WTC11 (cell line): ENCODE results near the gene ID3.

Experiments
- CREB1 ChIP-seq: sonication (generic); formaldehyde crosslinking; IDR thresholded peaks from 2 replicates; pipeline ENCODE4 v1.8.0; 2023; ENCODE audit warnings: mild to moderate bottlenecking, missing genetic modification reagents
- FOXJ3 ChIP-seq: sonication (generic); formaldehyde crosslinking; IDR thresholded peaks from 2 replicates; pipeline ENCODE4 v1.9.0; 2021; ENCODE audit warnings: missing genetic modification reagents, mild to moderate bottlenecking, borderline replicate concordance
- FOXK1 ChIP-seq: sonication (generic); formaldehyde crosslinking; IDR thresholded peaks from 2 replicates; pipeline ENCODE4 v1.8.0; 2022; ENCODE audit warnings: mild to moderate bottlenecking, moderate library complexity, missing genetic modification reagents
- NFYB ChIP-seq: sonication (generic); formaldehyde crosslinking; conservative IDR thresholded peaks from 2 replicates; pipeline ENCODE4 v1.8.0; 2022; ENCODE audit warnings: low read depth, missing genetic modification reagents
- SP1 ChIP-seq: sonication (generic); formaldehyde crosslinking; conservative IDR thresholded peaks from 2 replicates; pipeline ENCODE4 v1.8.1; 2022; ENCODE audit warnings: missing genetic modification reagents
- TF ChIP-seq, protein P1 (sequence below): sonication (generic); formaldehyde crosslinking; IDR thresholded peaks from 2 replicates; pipeline ENCODE4 v1.8.0; 2022; ENCODE audit warnings: mild to moderate bottlenecking, missing genetic modification reagents
- TF ChIP-seq, protein P2 (sequence below): sonication (generic); formaldehyde crosslinking; IDR thresholded peaks from 2 replicates; pipeline ENCODE4 v1.8.0; 2023; ENCODE audit warnings: missing genetic modification reagents, mild to moderate bottlenecking, borderline replicate concordance
- TF ChIP-seq, protein P3 (sequence below): fragments of 200-600 bp; IDR thresholded peaks from 2 replicates; pipeline ENCODE4 v1.8.0; 2022; ENCODE audit warnings: antibody characterized with exemption

DNA sequence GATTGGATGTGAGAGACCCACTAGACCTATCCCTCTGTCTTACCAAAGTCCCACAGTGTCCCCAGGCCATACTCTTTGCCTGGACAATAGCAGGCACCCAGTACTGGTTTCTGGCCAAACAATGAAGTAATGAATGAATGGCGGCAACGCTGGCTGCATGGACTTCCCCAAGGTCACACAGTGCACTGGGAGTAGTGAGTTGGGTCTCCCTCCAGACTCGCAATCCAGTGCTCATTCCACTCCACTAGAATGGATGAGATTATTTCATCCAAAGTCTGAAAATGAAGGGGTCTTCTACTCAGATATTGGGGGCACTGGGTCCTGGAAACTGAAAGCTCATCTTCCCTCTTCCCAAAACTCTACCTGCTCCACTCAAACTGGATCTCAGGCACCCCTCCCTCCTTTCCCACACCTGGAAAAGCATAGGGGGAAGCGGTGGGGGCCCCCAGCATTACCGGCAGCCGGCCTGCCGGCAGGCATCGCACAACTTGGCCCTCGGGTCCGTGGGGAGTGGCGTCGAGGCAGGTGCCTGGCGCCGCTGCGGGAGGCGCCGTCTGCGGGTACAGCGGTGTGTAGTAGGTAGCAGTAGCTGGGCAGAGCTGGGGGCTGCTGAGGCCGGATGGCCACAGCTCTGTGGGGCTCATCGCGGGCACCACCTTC, 29.1 kb downstream of the ID3 start:
- TF ChIP-seq FOXK1 (CRISPR knock-in tag): no peak
- TF ChIP-seq, protein P1, sequence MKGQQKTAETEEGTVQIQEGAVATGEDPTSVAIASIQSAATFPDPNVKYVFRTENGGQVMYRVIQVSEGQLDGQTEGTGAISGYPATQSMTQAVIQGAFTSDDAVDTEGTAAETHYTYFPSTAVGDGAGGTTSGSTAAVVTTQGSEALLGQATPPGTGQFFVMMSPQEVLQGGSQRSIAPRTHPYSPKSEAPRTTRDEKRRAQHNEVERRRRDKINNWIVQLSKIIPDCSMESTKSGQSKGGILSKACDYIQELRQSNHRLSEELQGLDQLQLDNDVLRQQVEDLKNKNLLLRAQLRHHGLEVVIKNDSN (CRISPR knock-in tag): no peak
- TF ChIP-seq, protein P2, sequence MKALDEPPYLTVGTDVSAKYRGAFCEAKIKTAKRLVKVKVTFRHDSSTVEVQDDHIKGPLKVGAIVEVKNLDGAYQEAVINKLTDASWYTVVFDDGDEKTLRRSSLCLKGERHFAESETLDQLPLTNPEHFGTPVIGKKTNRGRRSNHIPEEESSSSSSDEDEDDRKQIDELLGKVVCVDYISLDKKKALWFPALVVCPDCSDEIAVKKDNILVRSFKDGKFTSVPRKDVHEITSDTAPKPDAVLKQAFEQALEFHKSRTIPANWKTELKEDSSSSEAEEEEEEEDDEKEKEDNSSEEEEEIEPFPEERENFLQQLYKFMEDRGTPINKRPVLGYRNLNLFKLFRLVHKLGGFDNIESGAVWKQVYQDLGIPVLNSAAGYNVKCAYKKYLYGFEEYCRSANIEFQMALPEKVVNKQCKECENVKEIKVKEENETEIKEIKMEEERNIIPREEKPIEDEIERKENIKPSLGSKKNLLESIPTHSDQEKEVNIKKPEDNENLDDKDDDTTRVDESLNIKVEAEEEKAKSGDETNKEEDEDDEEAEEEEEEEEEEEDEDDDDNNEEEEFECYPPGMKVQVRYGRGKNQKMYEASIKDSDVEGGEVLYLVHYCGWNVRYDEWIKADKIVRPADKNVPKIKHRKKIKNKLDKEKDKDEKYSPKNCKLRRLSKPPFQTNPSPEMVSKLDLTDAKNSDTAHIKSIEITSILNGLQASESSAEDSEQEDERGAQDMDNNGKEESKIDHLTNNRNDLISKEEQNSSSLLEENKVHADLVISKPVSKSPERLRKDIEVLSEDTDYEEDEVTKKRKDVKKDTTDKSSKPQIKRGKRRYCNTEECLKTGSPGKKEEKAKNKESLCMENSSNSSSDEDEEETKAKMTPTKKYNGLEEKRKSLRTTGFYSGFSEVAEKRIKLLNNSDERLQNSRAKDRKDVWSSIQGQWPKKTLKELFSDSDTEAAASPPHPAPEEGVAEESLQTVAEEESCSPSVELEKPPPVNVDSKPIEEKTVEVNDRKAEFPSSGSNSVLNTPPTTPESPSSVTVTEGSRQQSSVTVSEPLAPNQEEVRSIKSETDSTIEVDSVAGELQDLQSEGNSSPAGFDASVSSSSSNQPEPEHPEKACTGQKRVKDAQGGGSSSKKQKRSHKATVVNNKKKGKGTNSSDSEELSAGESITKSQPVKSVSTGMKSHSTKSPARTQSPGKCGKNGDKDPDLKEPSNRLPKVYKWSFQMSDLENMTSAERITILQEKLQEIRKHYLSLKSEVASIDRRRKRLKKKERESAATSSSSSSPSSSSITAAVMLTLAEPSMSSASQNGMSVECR (CRISPR knock-in tag): no peak
- TF ChIP-seq FOXJ3 (CRISPR knock-in tag): no peak
- no peak for TF ChIP-seq CREB1 (CRISPR knock-in tag)
- no peak for TF ChIP-seq NFYB (CRISPR knock-in tag)
- TF ChIP-seq, protein P3, sequence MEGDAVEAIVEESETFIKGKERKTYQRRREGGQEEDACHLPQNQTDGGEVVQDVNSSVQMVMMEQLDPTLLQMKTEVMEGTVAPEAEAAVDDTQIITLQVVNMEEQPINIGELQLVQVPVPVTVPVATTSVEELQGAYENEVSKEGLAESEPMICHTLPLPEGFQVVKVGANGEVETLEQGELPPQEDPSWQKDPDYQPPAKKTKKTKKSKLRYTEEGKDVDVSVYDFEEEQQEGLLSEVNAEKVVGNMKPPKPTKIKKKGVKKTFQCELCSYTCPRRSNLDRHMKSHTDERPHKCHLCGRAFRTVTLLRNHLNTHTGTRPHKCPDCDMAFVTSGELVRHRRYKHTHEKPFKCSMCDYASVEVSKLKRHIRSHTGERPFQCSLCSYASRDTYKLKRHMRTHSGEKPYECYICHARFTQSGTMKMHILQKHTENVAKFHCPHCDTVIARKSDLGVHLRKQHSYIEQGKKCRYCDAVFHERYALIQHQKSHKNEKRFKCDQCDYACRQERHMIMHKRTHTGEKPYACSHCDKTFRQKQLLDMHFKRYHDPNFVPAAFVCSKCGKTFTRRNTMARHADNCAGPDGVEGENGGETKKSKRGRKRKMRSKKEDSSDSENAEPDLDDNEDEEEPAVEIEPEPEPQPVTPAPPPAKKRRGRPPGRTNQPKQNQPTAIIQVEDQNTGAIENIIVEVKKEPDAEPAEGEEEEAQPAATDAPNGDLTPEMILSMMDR: no peak
- TF ChIP-seq SP1 (CRISPR knock-in tag): no peak
